HG03108 (cell line): ENCODE data around the gene CACNA1A.
"Not testable (repeated sequence)": the region's sequence is repeated elsewhere in the genome, so short reads cannot be mapped to it uniquely, and the experiment has no call there.

Experiments
- ATAC-seq: cut with Tn5 transposase; IDR thresholded peaks from one replicate; pipeline ENCODE4 v1.9.1; 2021; ENCODE audit warnings: moderate library complexity; ENCODE audit not compliant: unreplicated experiment

Gene CACNA1A

DNA sequence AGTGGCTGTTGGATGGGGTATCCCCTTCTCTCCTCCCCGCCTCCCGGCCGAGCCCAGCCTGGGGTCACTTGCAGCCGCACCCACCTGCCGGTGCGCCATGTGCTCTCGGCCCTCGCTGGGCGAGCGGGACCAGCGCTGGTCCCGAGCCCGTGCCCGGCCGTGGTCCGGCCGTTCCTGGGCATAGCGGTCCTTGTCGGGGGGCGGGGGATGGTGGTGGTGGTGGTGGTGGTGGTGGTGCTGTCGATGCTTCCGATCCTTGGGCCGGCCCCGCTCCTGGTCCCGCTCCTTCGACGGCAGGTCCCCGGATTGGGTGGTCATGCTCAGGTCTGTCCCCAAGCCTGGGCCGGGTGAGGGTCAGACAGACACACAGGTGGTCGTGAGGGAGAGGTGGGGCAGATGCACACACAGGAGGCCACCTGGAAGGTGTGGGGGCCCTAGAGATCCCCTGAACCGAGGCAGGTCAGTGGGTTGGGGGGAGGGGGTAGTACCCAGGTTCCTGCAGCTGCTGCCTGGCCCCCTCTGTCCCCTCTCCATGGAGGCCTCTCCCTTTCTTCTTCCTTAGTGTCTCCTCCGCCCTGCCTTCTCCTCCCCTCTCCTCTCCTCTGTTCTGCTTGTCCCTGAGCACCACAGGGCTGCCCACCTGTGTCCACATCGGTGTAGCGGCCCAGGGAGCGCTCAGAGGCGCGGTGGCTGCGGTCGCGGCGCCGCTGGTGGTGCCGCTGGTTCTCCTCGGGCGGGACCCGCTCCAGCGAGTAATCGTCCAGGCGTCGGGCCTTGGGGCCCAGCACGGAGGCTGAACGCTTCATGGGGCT, 297.4 kb downstream of the CACNA1A start:
- peak; percentile 23 for ATAC-seq

DNA sequence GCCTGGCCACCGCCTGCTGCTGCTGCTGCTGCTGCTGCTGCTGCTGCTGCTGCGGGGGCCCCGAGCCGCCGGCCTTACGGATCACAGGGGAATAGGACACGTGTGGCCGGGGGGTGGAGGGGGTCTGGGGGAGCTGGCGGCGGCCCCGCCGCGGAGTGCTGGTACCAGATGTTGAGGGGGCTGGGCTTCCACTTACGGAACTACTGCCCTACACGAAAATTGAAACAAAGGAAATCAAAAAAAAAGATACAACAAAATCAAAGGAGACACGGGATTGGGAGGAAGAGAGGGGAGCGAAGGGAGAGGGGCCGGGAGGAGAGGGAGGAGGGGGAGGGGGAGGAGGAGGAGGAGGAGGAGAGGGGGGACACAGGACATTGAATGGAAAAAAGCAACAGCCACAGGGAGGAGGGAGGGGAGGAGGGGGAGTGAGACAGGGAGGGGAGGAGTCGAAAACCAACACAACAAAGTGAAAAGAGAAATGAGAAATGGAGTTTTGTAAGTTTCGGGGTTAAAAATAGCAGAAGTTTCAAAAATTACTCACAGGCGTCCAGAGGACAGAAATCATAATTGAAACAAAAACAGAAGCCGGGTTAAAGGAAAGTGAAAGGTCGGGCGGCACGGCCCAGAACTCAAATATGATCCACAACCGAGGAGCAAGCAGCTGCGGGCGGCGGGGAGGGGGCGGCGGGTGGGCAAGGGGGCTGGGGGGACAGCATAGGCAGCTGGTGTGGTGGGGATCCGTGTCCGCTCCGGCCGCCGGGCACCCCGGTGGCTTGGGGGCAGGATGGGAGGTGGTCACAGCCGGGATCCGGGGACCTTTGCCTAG, 298.2 kb downstream of the CACNA1A start:
- ATAC-seq, result peak; percentile 50

DNA sequence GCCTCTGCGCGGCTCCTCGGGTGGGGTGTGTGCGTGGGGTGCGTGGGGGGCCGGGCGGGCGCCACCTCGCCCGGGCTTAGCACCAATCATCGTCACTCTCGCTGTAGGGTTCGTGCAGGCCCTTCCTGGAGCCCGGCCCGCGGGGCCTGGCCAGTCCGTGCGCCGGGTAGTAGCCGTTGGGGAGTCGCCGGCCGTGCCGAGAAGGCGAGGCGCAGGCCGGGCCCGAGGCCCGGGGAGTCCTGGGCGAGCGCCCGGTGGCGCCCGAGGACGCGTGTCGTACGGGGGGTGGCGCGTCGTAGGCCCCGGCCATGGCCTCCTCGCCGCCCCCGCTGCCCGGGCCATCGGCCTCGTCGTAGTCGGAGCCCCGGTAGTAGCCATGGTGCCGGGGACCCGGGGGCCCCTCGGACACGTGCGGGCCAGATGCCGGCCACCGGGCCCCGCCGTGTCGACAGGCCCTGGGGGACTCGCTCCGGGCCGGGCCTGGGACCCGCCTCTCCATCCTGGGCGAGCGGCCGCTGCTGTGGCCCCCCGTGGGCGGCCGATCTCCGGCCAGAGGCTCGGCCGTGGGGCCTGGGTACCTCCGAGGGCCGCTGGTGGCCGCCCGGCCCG, 298.9 kb downstream of the CACNA1A start:
- ATAC-seq, result no peak

DNA sequence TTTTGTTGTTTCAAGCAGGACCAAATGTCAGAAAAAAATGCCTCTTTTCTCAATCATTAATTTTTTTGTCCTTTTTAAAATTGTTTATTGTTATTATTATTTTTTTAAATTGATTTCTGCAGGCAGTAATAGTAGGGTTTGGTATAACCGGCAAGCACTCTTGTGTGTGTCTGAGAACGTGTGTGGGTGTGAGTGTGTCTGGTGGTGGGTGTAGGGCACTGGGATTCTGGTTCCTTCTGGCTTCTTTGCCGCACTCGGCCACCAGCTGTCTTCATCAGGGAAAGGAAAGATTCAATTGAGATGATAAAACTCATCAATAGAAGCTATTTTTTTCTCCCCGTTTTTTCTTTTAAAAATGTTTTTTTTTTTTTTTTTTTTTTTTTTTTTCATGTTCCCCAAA, 299.7 kb downstream of the CACNA1A start:
- no peak for ATAC-seq

DNA sequence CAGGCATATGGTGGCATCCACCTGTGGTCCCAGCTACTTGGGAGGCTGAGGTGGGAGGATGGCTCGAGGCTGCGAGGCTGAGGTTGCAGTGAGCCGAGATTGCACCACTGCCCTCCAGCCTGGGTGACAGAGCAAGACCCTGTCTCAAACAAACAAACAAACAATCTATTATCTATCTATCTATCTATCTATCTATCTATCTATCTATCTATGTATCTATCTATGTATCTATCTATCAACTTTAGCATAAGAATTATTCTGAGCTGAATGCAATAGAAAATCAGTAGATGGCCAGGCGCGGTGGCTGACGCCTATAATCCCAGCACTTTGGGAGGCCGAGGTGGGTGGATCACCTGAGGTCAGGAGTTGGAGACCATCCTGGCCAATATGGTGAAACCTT, 304.2 kb downstream of the CACNA1A start:
- ATAC-seq, result not testable (repeated sequence)

DNA sequence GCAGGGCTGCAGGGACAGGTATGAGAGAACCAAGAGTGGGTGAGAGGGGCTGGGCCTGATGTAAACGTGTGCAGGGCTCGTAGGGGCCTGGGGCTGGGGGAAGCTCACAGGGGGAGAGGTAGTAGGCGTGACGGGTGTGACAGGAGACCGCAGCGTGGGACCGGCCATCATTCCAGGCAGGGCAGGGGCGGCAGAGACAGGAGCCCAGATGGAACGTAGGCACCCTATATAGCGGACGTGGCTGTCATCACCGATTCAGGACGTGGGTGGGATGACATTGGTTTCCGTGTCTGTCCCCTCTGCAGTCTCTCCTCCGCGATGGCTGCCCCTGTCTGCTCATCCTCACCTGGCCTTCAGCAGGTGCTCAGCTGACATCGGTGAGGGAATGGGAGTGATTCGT, 307.6 kb downstream of the CACNA1A start:
- no peak for ATAC-seq

DNA sequence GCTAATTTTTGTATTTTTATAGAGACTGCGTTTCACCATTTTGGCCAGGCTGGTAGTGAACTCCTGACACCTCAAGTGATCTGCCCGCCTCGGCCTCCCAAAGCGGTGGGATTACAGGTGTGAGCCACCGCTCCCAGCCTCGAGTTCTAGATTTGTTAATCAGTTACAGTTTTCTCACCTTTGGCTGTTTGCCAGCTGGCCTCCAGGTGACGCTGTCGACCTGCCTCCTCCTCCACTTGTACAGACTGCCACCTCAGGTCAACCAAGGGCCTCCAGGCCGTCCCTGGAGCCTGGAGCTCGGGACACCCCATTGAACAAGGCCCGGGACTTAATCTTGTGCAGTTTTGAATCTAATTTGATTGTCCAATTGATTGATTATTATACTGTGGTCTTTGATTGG, 310.6 kb downstream of the CACNA1A start:
- no peak for ATAC-seq

DNA sequence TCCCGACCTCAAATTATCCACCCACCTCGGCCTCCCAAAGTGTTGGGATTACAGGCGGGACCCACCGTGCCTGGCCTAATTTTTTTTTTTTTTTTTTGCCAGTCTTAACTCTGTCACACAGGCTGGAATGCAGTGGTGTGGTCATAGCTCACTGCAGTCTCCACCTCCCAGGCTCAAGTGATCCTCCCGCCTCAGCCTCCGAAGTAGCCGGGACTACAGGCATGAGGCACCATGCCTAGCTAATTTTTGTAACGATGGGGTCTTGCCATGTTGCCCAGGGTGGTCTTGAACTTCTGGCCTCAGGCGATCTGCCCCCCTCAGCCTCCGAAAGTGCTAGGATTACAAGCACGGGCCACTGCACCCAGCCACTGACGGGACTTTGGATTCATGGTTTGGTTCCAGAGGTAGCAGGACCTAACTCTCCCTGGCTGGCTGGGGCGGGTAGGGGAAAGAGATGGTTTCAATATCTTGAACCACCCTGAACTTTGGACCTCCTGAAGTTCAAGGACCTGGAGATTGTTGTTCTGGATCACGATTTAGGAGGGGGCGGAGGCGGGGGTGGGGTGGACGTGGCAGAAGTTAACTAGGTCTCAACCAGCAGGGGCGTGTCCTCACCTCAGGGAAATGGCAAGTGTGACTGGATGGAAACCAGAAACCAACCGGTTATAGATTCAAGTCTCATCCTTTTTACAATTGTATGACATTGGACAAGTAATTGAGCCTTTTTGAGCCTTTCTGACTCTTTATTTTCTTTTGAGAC, 315.3 kb downstream of the CACNA1A start:
- no peak for ATAC-seq

DNA sequence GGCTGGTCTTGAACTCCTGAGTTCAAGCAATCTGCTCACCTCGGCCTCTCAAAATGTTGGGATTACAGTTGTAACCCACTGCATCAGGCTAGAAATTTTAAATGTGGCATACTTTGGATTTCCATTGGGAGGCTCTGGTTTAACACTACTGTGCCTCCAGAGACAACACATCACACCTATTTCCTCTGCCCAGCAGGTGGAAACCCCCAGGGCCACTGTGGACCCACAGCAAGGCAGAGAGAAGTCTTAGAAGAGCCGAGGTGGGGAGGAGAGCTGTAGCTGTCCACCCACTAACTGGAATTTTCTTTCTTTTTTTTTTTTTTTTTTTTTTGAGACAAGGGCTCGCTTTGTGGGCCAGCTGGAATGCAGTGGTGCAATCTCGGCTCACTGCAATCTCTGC, 316.7 kb downstream of the CACNA1A start:
- no peak for ATAC-seq

DNA sequence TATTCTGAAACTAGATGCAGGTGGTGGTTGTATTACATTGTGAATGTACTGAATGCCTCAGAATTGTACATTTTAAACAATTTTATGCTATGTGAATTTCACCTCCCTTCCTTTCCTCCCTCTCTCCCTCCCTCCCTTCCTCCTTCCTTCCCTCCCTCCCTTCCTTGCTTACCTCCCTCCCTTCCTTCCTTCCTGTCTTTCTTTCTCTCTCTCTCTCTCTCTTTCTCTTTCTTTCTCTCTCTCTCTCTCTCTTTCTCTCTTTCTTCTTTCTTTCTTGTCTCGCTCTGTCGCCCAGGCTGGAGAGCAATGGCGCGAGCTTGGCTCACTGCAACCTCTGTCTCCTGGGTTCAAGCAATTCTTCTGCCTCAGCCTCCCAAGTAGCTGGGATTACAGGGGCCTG, 318.9 kb downstream of the CACNA1A start:
- no peak for ATAC-seq

DNA sequence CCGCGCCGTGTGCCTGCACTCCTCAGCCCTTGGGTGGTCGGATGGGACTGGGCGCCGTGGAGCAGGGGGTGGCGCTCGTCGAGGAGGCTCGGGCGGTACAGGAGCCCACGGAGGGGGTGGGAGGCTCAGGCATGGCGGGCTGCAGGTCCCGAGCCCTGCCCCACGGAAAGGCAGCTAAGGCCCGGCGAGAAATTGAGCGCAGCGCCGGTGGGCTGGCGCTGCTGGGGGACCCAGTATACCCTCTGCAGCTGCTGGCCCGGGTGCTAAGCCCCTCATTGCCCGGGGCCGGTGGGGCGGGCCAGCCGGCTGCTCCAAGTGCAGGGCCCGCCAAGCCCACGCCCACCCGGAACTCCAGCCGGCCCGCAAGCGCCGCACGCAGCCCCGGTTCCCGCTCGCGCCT, 319.6 kb downstream of the CACNA1A start:
- ATAC-seq, result not testable (repeated sequence)

DNA sequence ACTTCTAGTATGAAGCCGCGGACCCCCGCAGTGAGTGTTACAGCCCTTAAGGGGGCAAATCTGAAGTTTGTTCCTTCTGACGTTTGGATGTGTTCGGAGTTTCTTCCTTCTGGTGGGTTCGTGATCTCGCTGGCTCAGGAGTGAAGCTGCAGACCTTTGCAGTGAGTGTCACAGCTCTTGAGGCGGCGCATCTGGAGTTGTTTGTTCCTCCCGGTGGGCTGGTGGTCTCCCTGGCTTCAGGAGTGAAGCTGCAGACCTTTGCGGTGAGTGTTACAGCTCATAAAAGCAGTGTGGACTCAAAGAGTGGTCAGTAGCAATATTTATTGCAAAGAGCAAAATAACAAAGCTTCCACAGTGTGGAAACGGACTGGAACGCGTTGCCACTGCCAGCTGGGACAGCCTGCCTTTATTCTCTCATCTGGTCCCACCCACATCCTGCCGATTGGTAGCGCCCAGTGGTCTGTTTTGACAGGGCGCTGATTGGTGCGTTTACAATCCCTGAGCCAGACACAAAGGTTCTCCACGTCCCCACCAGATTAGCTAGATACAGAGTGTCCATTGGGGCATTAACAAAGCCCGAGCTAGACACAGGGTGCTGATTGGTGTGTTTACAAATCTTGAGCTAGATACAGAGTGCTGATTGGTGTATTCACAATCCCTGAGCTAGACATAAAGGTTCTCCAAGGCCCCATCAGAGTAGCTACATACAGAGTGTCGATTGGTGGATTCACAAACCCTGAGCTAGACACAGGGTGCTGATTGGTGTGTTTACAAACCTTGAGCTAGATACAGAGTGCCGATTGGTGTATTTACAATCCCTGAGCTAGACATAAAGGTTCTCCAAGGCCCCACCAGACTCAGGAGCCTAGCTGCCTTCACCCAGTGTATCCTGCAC, 320.3 kb downstream of the CACNA1A start:
- ATAC-seq, result not testable (repeated sequence)

DNA sequence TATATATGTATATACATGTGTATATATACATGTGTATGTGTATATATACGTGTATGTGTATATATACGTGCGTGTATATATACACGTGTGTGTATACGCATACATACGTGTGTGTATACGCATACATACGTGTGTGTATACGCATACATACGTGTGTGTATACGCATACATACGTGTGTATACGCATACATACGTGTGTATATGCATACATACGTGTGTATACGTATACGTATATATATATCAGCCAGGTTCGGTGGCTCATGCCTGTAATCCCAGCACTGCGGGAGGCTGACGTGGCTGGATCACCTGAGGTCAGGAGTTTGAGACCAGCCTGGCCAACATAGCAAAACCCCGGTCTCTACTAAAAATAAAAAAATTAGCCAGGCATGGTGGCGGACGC, 321.4 kb downstream of the CACNA1A start:
- not testable (repeated sequence) for ATAC-seq

DNA sequence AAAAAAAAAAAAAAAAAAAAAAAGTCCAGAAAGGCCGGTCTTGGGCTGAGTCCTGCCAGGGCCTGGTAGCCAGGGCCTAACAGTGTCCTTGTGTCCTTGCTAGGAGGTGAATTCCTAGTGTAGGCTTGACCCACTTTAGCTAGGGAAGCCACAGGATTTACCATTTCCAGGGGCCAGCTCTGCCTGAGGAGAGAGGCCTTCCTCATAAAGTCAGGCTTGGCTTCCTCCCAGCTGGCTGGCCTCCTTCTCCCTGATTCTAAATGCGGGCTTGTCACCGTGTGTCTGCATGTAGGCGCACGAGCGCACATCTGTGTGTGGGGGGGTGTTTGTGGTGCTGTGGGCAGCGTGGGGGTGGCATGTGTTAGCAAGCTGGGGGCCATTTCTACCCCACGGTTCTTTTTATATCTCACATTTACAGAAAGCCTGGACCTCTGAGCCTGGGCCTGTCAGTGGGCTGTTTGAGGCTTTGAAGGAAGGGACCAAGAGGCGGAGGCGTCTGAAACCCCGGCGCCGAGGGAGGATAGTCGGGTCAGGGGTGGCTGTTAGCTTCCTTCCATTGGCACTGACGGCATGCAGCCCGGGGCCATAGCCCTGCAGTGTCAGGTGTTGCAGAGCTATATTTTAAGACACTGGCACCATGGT, 324.4 kb downstream of the CACNA1A start:
- ATAC-seq, result no peak

DNA sequence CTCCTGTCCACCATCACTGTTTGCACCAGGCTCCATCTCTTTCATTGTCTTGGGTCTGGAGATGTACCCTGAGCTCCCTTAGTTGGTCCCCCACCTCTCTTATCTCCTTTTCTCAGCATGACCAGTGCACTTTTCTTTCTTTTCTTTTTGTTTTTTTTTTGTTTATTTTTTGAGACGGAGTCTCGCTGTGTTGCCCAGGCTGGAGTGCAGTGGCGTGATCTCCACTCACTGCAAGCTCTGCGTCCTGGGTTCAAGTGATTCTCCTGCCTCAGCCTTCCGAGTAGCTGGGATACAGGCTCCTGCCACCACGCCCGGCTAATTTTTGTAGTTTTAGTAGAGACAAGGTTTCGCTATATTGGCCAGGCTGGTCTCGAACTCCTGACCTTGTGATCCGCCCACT, 328.0 kb downstream of the CACNA1A start:
- not testable (repeated sequence) for ATAC-seq

DNA sequence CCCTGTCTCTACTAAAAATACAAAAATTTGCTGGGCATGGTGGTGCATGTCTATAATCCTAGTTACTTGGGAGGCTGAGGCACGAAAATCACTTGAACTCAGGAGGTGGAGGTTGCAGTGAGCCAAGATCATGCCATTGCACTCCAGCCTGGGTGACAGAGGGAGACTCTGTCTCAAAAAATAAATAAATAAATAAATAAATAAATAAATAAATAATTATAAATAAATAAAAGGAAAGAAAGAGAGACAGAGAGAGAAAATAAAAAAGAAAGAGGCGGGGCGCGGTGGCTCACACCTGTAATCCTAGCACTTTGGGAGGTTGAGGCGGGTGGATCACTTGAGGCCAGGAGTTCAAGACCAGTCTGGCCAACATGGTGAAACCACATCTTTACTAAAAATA, 328.7 kb downstream of the CACNA1A start:
- not testable (repeated sequence) for ATAC-seq

DNA sequence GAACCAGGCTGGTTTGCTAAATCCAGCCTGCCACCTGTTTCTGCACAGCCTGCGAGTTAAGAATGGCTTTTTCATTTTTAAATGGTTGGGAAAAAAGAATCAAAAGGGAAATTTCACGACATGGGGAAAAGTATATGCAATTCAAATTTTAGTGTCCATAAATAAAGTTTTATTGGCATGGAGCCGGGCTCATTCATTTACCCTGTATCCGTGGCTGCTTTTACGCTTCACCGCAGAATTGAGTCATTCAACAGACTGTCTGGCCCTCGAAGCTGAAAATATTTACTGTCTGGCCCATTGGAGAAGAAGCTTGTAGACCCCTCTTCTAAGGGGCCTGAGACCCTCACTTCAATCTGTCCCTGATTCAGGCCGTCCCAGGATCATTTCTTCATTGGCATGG, 329.9 kb downstream of the CACNA1A start:
- ATAC-seq, result no peak

DNA sequence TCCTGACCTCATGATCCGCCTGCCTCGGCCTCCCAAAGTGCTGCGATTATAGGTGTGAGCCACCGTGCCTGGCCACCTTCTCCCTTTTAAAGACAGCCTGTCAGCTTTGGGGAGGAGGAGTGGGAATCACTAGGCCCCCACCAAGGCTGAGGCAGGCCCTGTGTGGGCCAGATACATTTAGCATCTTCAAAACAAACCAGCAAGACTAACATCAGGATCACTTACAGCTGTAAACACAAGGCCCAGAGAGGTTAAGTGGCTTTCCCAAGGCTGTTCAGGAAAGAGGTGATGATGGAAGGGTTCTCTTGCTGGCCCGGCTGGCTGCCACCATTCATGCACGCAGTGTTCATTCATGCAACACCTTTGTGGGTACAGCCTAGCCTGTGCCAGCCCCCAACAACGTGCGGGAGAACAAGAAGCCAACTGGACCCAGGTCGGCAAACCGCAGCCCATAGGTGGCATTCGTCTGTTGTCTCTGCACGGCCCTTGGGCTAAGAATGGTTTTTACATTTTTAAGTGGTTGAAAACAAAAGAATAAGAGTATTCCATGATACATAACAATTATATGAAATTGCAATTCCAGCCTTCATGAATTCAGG, 333.0 kb downstream of the CACNA1A start:
- ATAC-seq, result no peak
